ENCODE results near the gene CC2D1A. TPM values are rescaled to one million over a fixed set of nuclear protein-coding genes. Genes with fewer than 3 reads are reported as not detected.

CC2D1A gene
- total RNA-seq, 1 experiment from 2014 or later = 19.7 TPM

- DNase-seq (ENCODE audit: low read depth) = no peak
Measured at GRCh38 chr19:13935765-13936510, 29.9 kb downstream of the CC2D1A start.

- DNase-seq (ENCODE audit: low read depth) = no peak
Measured at GRCh38 chr19:13937479-13938300, 31.7 kb downstream of the CC2D1A start.

DNA sequence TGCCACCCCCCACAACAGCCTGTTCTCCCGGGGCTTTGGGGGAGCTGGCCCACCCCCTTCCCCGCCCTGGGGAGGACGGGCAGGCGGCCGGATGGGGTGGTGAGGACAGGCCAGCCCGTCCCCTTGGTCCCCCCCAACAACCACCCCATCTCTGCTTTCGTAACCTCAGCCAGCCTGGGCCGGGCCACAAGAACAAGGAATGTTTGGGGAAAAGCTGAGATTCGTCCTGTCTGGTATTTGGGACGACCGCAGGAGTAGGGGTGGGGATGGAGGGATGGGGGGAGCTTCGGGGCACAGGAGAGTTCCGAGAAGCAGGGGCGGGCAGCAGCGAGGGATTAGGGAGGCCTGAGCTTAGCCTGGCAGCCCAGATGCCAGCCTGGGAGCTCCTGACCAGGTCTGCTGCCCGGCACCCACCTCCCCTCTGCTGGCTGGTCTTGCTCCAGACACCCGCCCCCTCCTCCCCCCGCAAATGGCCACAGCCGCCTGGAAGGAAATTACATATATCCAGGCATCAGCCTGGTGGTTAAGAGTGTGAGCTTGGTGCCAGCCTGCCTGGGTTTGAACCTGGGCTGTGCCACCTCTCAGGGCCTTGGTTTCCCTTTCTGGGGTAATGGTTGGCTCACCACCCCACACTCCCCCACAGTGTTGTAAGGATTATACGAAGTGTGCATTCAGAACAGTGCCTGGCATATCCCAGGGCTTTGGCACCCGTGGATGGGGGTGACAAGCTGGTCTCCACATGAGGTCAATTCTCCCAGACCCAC lies 32.5 kb downstream of the CC2D1A start, which contains the start of gene PODNL1:
PODNL1 (minus strand) TSS at position 117 of the 764 bp plus-strand sequence. CDS start 236 bp downstream, outside the sequence.
- peak; percentile 31 for DNase-seq (ENCODE audit: low read depth)

- DNase-seq (ENCODE audit: low read depth) = peak; percentile 11
Measured at GRCh38 chr19:13942023-13942684, 36.2 kb downstream of the CC2D1A start.

- no peak for DNase-seq (ENCODE audit: low read depth)
Measured at GRCh38 chr19:13946414-13946813, 40.4 kb downstream of the CC2D1A start.

- no peak for DNase-seq (ENCODE audit: low read depth)
Measured at GRCh38 chr19:13951043-13951442, 45.0 kb downstream of the CC2D1A start.

DNA sequence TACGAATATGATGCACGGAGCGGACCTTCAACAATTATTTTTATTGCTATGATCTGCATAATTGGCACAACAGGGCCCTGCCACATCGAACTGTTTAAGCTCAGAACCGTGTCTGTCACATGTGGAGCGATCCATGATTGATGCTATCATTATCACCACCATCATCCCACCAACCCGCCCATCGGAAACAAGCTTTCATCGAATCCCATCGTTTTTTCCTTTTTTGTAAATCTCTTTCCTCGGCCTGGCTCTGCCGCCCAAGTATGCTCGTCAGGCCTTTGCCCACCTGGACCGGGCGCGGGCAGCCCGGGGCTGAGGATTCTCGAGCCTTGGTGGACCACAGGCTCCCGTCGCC lies 45.8 kb downstream of the CC2D1A start:
- DNase-seq (ENCODE audit: low read depth) = no peak

GRCh38 chr19:13952154-13952930 lies 46.3 kb downstream of the CC2D1A start, which contains the start of gene DCAF15:
Gene DCAF15, plus strand, starts transcription at chr19:13952509. Its CDS starts 4 bp downstream, at chr19:13952513.
- DNase-seq (ENCODE audit: low read depth) = peak; percentile 99

GRCh38 chr19:13952931-13953531 lies 47.0 kb downstream of the CC2D1A start:
- peak; percentile 51 for DNase-seq (ENCODE audit: low read depth)

- DNase-seq (ENCODE audit: low read depth) = no peak
Measured at GRCh38 chr19:13954185-13954584, 48.2 kb downstream of the CC2D1A start.

DNA sequence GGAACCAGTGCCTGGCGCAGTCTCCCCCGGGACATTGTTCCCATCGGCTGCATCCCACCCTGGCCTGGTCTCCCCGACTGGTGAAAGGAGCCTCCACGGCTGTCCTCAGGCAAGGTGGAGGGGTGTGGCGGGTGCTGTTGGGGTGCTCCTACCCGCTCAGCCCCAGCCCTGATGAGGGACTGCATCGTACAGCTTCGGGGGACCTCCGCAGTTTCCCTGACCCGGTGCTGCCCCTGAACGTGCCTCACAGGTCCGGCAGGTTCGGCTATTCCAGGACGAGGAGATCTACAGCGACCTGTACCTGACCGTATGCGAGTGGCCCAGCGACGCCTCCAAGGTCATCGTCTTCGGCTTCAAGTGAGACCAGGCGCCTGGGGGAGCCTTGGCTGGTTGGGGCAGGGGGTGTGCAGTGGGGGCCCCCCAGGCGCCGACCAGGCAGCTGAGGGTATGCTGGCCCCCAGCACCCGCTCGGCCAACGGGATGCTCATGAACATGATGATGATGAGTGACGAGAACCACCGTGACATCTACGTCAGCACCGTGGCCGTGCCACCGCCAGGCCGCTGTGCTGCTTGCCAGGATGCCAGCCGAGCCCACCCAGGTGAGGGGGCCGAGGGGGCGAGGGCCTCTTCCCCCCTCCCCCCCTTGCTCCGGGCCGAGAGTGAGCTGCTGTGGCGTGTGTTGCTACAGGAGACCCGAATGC lies 49.8 kb downstream of the CC2D1A start:
- DNase-seq (ENCODE audit: low read depth) = no peak

DNA sequence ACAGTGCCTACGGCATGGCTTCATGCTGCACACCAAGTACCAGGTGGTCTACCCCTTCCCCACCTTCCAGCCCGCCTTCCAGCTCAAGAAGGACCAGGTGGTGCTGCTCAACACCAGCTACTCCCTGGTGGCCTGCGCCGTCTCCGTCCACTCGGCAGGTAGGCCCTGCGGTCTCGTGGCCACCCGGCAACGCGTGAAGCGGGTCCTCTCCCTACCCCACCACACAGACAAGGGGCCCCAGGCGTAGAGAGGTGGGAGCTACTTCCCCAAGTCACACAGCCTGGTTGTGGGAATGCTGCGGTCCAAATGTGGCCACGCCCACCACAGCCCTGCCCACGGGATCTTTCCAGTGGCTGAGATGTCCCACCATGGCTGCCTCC lies 50.4 kb downstream of the CC2D1A start:
- DNase-seq (ENCODE audit: low read depth) = no peak

DNA sequence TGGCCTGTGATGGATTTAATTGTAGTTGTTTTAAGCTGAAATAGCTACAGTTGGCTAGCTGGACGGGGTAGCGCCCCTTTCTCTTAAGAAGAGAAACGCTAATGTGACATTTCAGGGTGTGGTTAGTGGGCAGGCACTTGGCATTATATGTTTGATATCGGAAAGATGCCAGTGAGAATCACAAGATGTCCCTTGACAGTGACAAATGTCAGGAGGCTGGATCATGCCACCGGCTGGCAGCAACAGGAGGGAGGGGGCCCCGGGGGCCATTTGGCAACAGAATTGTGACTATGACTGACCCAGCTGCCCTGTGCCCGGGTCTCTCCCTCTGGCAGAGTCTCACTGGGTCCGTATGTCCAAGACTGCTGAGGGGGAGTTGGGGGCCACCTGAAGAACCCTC lies 51.0 kb downstream of the CC2D1A start:
- no peak for DNase-seq (ENCODE audit: low read depth)

DNA sequence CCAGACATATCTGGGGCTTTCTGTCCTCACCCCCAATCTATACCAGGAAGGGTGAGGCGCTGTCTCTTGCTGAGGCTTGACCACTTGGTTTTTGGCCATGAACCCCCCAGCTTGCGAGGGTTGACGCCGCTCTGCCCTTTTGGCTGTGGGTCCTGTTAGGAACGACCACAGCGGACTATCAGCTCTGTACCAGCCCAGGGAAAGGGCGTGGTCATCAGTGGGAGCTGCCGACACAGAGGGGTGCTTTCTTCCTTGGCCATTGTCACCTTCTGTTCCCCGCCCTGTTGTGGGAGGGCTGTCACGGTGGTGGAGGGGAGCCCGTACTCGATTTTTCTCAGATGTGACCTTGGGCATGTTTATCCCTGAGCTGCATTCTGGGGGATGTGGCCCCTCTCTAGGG lies 52.0 kb downstream of the CC2D1A start:
- no peak for DNase-seq (ENCODE audit: low read depth)

DNA sequence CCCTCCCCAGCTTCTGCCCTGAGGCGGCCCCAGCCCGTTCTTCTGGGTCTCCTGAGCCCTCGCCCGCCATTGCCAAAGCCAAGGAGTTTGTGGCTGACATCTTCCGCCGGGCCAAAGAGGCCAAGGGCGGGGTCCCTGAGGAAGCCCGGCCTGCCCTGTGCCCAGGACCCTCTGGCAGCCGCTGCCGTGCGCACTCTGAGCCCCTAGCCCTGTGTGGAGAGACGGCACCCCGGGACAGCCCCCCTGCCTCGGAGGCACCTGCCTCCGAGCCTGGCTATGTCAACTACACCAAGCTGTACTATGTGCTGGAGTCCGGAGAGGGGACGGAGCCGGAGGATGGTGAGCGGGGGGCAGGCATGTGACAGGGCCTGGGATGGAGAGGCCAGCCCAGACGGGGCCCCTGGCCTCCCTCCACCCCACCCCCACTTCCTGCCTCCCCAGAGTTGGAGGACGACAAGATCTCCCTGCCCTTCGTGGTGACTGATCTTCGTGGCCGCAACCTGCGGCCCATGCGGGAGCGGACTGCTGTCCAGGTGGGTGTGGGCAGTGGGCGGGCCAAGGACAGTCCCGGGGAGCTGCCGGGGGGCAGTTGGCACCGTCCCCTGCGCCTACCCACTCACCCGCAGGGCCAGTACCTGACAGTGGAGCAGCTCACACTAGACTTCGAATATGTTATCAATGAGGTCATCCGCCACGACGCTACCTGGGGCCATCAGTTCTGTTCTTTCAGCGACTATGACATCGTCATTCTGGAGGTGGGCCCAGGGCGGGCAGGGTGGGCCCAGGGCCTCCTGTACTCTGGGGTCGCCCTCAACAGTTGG lies 53.4 kb downstream of the CC2D1A start:
- no peak for DNase-seq (ENCODE audit: low read depth)

DNA sequence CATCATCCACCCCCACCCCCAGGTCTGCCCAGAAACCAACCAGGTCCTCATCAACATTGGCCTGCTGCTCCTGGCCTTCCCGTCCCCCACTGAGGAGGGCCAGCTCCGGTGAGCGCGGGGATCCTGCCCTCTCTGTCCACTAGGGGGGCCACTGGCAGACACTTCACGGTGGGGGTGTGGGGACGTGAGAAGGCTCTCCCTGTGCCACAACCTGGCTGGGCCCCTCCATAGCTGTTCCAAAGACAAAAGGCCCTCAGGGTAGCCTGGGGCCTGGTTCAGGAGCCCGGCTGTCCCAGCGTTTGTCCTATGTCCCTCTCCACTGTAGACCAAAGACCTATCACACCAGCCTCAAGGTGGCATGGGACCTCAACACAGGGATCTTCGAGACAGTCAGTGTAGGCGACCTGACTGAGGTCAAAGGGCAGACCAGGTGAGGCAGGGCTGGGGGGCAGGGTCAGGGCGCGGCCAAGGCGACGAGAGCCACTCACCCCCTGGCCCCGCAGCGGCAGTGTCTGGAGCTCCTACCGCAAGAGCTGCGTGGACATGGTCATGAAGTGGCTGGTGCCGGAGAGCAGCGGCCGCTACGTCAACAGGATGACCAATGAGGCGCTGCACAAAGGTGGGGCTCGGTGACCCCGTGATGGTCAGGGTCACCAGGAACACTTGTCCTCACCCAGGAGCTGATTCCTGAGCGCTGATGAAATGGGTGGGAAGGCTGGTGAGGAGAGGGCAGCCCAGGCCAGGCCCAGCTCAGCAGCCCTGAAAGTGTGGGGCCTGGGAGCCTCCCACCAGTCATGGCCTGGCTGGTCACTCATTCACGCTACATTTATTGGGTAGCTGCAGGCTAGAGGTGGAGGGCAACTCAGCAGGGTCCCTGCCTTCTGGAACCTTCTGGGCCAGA lies 54.2 kb downstream of the CC2D1A start:
- DNase-seq (ENCODE audit: low read depth) = no peak
